Natural killer cell (primary cell): ENCODE data around the gene SYMPK. TPM values are rescaled to one million over a fixed set of nuclear protein-coding genes. Genes with fewer than 3 reads are reported as not detected.

Experiments used
- ATAC-seq, 3 donors: fragments of 150-1000 bp in 2 of 3; fragments of 200-7000 bp in 1 of 3; cut with Tn5 transposase; 1 replicate in 1 of 3; 2 replicates in 2 of 3; pipeline ENCODE4 v1.10.0; 2021; ENCODE audit warnings: mild to moderate bottlenecking in 2 of 3, moderate library complexity in 2 of 3
- DNase-seq, 2 donors: peaks; one replicate each; pipeline versions ENCODE4 v3.0.0 to v3.0.0-alpha.2; 2013 to 2021; ENCODE audit warnings: mixed read lengths in 1 of 2
- H3K27ac ChIP-seq: one replicate; pipeline ENCODE4 v1.5.1; 2013; ENCODE audit warnings: mild to moderate bottlenecking, low read length
- H3K27me3 ChIP-seq: one replicate; pipeline ENCODE4 v1.6.1; 2013; ENCODE audit warnings: low read length; ENCODE audit not compliant: control insufficient read depth, insufficient read depth
- H3K36me3 ChIP-seq: one replicate; pipeline ENCODE4 v1.6.1; 2013; ENCODE audit warnings: low read length; ENCODE audit not compliant: control insufficient read depth, insufficient read depth
- H3K4me1 ChIP-seq: one replicate; pipeline ENCODE4 v1.6.1; 2013; ENCODE audit warnings: low read length; ENCODE audit not compliant: control insufficient read depth, insufficient read depth
- H3K4me3 ChIP-seq: one replicate; pipeline ENCODE4 v1.5.1; 2013; ENCODE audit warnings: low read length
- H3K9me3 ChIP-seq: one replicate; pipeline ENCODE4 v1.6.1; 2013; ENCODE audit warnings: low read length; ENCODE audit not compliant: control insufficient read depth, insufficient read depth
- H3K27ac Mint-ChIP-seq, 2 donors: one replicate each; pipeline ENCODE4 v1.8.0; 2022; ENCODE audit warnings: mild to moderate bottlenecking in 2 of 2, mixed read lengths in 2 of 2, moderate library complexity in 1 of 2
- H3K27me3 Mint-ChIP-seq, 2 donors: one replicate each; pipeline ENCODE4 v1.8.0; 2022; ENCODE audit warnings: low read depth in 2 of 2, mixed read lengths in 2 of 2
- H3K36me3 Mint-ChIP-seq: one replicate; pipeline ENCODE4 v1.8.0; 2022; ENCODE audit warnings: mixed read lengths
- H3K4me1 Mint-ChIP-seq, 2 donors: one replicate each; pipeline ENCODE4 v1.8.0; 2022; ENCODE audit warnings: mixed read lengths in 2 of 2
- H3K4me3 Mint-ChIP-seq: one replicate; pipeline ENCODE4 v1.8.0; 2022; ENCODE audit warnings: mild to moderate bottlenecking, moderate library complexity, mixed read lengths
- H3K9me3 Mint-ChIP-seq, 2 donors: one replicate each; pipeline ENCODE4 v1.8.0; 2022; ENCODE audit warnings: mixed read lengths in 2 of 2
- CTCF ChIP-seq: fragments of 200-600 bp; IDR thresholded peaks from one replicate; pipeline ENCODE4 v1.8.0; 2022; ENCODE audit warnings: antibody characterized with exemption
- WGBS: methylation state at CpG from one replicate; pipeline ENCODE4 v1.1.7; 2013; ENCODE audit warnings: missing lambda C conversion rate; ENCODE audit not compliant: insufficient coverage; 5-methylcytosine and 5-hydroxymethylcytosine counted together
- intact Hi-C: fragments of 100-400 bp; cut with micrococcal nuclease; formaldehyde crosslinking; loops from one replicate; pipeline ENCODE4 v1.14.2; 2022
- total RNA-seq, 4 donors: library from RNA; stranded (reverse); fragments of 120-200 nt in 1 of 4; gene quantifications; one replicate each; pipeline versions ENCODE4 v1.2.3 to v1.2.4, GENCODE V29; 2013 to 2022

The SYMPK gene
- total RNA-seq, 3 donors from 2014 or later (not counting 1 experiment from before 2014, with no cell fraction given), result 86.4 to 94.8 (median 86.7) TPM

- Histone ChIP-seq H3K27ac (no peak overlapping the region), H3K9me3 (no peaks in the 10 kb centered on the region), H3K4me1 (peaks cover 4% of the 10 kb centered on the region), H3K4me3 (no peak overlapping the region), H3K36me3 (no peaks in the 10 kb centered on the region), H3K27me3 (no peaks in the 10 kb centered on the region)
- H3K9me3 Mint-ChIP-seq, result no peaks in the 10 kb centered on the region
- H3K36me3 Mint-ChIP-seq, result no peaks in the 10 kb centered on the region
- no peak overlapping the region for H3K4me3 Mint-ChIP-seq
- DNase-seq, result no peak
- ATAC-seq, result no peak
- no peak overlapping the region for H3K27ac Mint-ChIP-seq
- intact Hi-C loops, result no loop called here
- peaks cover 0 to 6% of the 10 kb centered on the region in 2 donors for H3K27me3 Mint-ChIP-seq
- peaks cover 0 to 4% of the 10 kb centered on the region in 2 donors for H3K4me1 Mint-ChIP-seq
- no peak for TF ChIP-seq CTCF
- 88% methylated on average over 7 of the region's 8 CpGs for WGBS
Measured at GRCh38 chr19:45804959-45805230, 58.1 kb downstream of the SYMPK start.

- H3K9me3 Mint-ChIP-seq, result no peaks in the 10 kb centered on the region
- H3K27me3 Mint-ChIP-seq, result peaks cover 0 to 6% of the 10 kb centered on the region in 2 donors
- H3K4me3 ChIP-seq, result no peak overlapping the region
- H3K4me3 Mint-ChIP-seq, result no peak overlapping the region
- no peak for ATAC-seq
- 92% methylated on average over 57 of the region's 57 CpGs for WGBS
- H3K36me3 ChIP-seq, result no peaks in the 10 kb centered on the region
- no peaks in the 10 kb centered on the region for H3K9me3 ChIP-seq
- no peaks in the 10 kb centered on the region for H3K27me3 ChIP-seq
- H3K4me1 Mint-ChIP-seq, result no peaks in the 10 kb centered on the region
- TF ChIP-seq CTCF, result no peak
- intact Hi-C loops, result no loop called here
- H3K27ac ChIP-seq, result no peak overlapping the region
- no peaks in the 10 kb centered on the region for H3K36me3 Mint-ChIP-seq
- no peak overlapping the region for H3K27ac Mint-ChIP-seq
- no peak for DNase-seq
- peaks cover under 1% of the 10 kb centered on the region for H3K4me1 ChIP-seq
Measured at GRCh38 chr19:45804140-45804958, 58.6 kb downstream of the SYMPK start.

GRCh38 chr19:45801603-45802175 lies 61.3 kb downstream of the SYMPK start:
- no peaks in the 10 kb centered on the region for H3K36me3 Mint-ChIP-seq
- Histone ChIP-seq H3K36me3 (no peaks in the 10 kb centered on the region), H3K27me3 (no peaks in the 10 kb centered on the region), H3K9me3 (no peaks in the 10 kb centered on the region), H3K4me1 (no peaks in the 10 kb centered on the region), H3K4me3 (no peak overlapping the region), H3K27ac (no peak overlapping the region)
- TF ChIP-seq CTCF, result no peak
- H3K27ac Mint-ChIP-seq, result no peak overlapping the region
- no peaks in the 10 kb centered on the region for H3K9me3 Mint-ChIP-seq
- intact Hi-C loops, result no loop called here
- H3K4me1 Mint-ChIP-seq, result peaks cover 0 to 5% of the 10 kb centered on the region in 2 donors
- 88% methylated on average over 7 of the region's 7 CpGs for WGBS
- no peak for ATAC-seq
- no peak overlapping the region for H3K4me3 Mint-ChIP-seq
- DNase-seq, result no peak
- peaks cover 0 to 14% of the 10 kb centered on the region in 2 donors for H3K27me3 Mint-ChIP-seq
